SIG-M5 (cell line): ENCODE results near the gene ITGA8.
"Not testable (repeated sequence)": the region's sequence is repeated elsewhere in the genome, so short reads cannot be mapped to it uniquely, and the experiment has no call there.

Experiments
- DNase-seq: peaks from one replicate; lab custom pipeline; 2025; lab: John Stamatoyannopoulos, UW

Gene ITGA8

GRCh38 chr10:15550950-15551349 is 168.8 kb downstream of the ITGA8 start:
- no peak for DNase-seq

GRCh38 chr10:15548331-15548730 is 171.4 kb downstream of the ITGA8 start:
- no peak for DNase-seq

GRCh38 chr10:15546606-15547005 is 173.1 kb downstream of the ITGA8 start:
- no peak for DNase-seq

GRCh38 chr10:15545884-15546283 is 173.8 kb downstream of the ITGA8 start:
- no peak for DNase-seq

- DNase-seq: no peak
These were observed 174.5 kb downstream of the ITGA8 start for GRCh38 chr10:15545266-15545665.

- no peak for DNase-seq
These were observed 175.7 kb downstream of the ITGA8 start for GRCh38 chr10:15543994-15544393.

- DNase-seq: no peak
These were observed 176.9 kb downstream of the ITGA8 start for GRCh38 chr10:15542817-15543216.

GRCh38 chr10:15541376-15541775 is 178.3 kb downstream of the ITGA8 start:
- DNase-seq: no peak

- no peak for DNase-seq
These were observed 179.0 kb downstream of the ITGA8 start for GRCh38 chr10:15540727-15541126.

GRCh38 chr10:15539262-15539661 is 180.5 kb downstream of the ITGA8 start:
- no peak for DNase-seq

- DNase-seq: not testable (repeated sequence)
These were observed 184.7 kb downstream of the ITGA8 start for GRCh38 chr10:15534928-15535538.

- DNase-seq: no peak
These were observed 187.6 kb downstream of the ITGA8 start for GRCh38 chr10:15531927-15532722.

GRCh38 chr10:15528859-15529239 is 190.9 kb downstream of the ITGA8 start:
- no peak for DNase-seq

GRCh38 chr10:15526754-15527153 is 193.0 kb downstream of the ITGA8 start:
- no peak for DNase-seq

- no peak for DNase-seq
These were observed 198.3 kb downstream of the ITGA8 start for GRCh38 chr10:15521328-15521903.

GRCh38 chr10:15518250-15518649 is 201.5 kb downstream of the ITGA8 start:
- DNase-seq: no peak

GRCh38 chr10:15516256-15517085 is 203.3 kb downstream of the ITGA8 start:
- no peak for DNase-seq

GRCh38 chr10:15515202-15515601 is 204.5 kb downstream of the ITGA8 start:
- no peak for DNase-seq

- no peak for DNase-seq
These were observed 208.8 kb downstream of the ITGA8 start for GRCh38 chr10:15510963-15511362.

GRCh38 chr10:15505329-15505728 is 214.4 kb downstream of the ITGA8 start:
- no peak for DNase-seq

- no peak for DNase-seq
These were observed 215.5 kb downstream of the ITGA8 start for GRCh38 chr10:15504101-15504840.
